ENCODE measurements around the gene COL6A5. TPM values are rescaled to one million over a fixed set of nuclear protein-coding genes. Genes with fewer than 3 reads are reported as not detected.
"Not testable (repeated sequence)": the region's sequence is repeated elsewhere in the genome, so short reads cannot be mapped to it uniquely, and the experiment has no call there.

The COL6A5 gene
- polyA plus RNA-seq, 1 experiment = not detected

DNA sequence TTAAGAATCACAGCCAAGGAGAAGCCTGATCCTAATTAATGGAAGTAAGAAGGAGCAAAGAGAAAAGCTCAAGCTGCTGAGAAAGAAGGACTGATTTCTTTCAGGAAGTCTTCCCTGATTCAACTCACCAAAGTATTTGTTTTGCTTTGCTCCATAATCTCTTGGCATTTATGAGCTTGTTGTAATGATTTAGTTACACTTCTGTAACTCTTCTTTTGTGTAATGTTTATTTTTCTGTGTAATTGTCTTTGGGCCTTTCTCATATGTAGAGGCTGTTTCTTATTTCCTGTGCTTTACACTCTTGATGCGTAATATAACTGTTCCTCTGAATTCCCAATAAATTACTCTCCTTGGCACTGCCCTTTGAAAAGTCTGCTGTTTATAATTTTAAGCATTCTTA, 80.0 kb downstream of the COL6A5 start:
- H3K36me3 ChIP-seq (ENCODE audit: control insufficient read depth, insufficient read depth, low read length) = no peaks in the 10 kb centered on the region
- ChIA-PET POLR2A (no interaction called here), CTCF (no interaction called here)
- H3K27me3 ChIP-seq (ENCODE audit: control insufficient read depth, insufficient read depth, low read length) = no peaks in the 10 kb centered on the region
- TF ChIP-seq, protein P1, sequence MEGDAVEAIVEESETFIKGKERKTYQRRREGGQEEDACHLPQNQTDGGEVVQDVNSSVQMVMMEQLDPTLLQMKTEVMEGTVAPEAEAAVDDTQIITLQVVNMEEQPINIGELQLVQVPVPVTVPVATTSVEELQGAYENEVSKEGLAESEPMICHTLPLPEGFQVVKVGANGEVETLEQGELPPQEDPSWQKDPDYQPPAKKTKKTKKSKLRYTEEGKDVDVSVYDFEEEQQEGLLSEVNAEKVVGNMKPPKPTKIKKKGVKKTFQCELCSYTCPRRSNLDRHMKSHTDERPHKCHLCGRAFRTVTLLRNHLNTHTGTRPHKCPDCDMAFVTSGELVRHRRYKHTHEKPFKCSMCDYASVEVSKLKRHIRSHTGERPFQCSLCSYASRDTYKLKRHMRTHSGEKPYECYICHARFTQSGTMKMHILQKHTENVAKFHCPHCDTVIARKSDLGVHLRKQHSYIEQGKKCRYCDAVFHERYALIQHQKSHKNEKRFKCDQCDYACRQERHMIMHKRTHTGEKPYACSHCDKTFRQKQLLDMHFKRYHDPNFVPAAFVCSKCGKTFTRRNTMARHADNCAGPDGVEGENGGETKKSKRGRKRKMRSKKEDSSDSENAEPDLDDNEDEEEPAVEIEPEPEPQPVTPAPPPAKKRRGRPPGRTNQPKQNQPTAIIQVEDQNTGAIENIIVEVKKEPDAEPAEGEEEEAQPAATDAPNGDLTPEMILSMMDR (IDR thresholded peaks at IDR 0.05; ENCODE audit: insufficient read depth, low read depth, low read length) = no peak
- no peak overlapping the region for H3K4me3 ChIP-seq (ENCODE audit: low read depth, low read length)
- peak; percentile 1 for DNase-seq (ENCODE audit: low read depth)

DNA sequence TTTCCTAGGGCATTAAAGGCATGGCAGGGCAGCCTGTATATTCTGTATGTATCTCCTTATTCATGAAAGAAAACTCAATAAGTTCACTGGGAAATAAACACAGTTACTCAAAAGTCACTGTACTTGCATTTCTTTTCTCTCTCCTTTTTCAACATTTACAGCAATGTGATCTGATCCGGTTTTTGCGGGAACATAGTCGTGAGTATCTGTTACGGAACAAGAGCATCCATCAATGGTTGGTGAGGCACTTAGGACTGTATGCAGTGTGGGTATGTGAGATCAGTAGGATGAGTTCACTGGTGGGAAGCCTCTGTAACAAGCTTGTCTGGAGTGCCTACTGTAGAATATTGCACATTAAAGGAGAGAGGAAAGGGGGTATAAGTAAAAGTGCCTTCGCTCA, 80.7 kb downstream of the COL6A5 start:
- no peak for DNase-seq (ENCODE audit: low read depth)
- ChIA-PET CTCF (no interaction called here), POLR2A (no interaction called here)
- H3K36me3 ChIP-seq (ENCODE audit: control insufficient read depth, insufficient read depth, low read length) = no peaks in the 10 kb centered on the region
- H3K27me3 ChIP-seq (ENCODE audit: control insufficient read depth, insufficient read depth, low read length) = no peaks in the 10 kb centered on the region
- H3K4me3 ChIP-seq (ENCODE audit: low read depth, low read length) = no peak overlapping the region
- TF ChIP-seq, protein P1 (IDR thresholded peaks at IDR 0.05; ENCODE audit: insufficient read depth, low read depth, low read length) = no peak

DNA sequence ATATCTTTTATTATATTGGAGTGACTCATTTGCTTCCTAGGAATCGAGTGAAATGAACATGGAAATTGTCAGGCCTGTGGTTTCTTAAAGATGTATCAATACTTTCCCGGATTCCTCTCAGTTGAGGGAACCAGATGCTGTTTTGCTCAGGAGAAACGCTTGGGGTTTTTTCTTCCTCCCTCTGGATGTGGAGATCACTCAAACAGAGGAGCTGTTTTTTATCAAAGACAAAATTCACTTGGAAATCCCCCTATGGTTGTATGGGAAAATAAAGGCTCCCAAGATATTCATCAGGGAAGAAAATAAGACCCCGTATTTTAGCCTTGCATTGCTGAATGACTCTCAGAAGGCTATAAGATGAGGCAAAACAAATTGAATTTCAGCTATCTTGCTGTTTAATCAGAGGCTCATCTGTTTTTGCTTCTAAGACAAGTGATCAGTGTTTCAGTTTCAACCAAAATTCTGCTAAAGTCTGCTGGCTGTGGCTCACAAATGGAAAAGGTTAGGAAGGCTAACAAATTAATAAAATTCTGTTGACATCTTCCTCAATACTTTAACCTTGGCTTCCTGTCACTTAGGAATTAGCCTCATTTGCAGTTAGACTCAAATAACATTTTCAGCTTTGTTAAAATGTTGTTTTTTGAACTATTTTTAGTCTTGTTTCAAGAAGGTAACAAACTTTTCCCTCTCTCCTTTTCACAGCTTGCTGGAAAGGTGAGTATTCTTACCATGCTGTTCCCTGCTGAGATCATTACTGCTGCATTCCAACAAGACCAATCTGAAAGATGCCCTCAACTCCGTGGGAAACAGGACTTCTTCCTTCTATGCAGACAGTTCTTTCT, 83.6 kb downstream of the COL6A5 start:
- H3K4me3 ChIP-seq (ENCODE audit: low read depth, low read length) = no peak overlapping the region
- H3K36me3 ChIP-seq (ENCODE audit: control insufficient read depth, insufficient read depth, low read length) = no peaks in the 10 kb centered on the region
- TF ChIP-seq, protein P1 (IDR thresholded peaks at IDR 0.05; ENCODE audit: insufficient read depth, low read depth, low read length) = no peak
- ChIA-PET CTCF (no interaction called here), POLR2A (no interaction called here)
- no peaks in the 10 kb centered on the region for H3K27me3 ChIP-seq (ENCODE audit: control insufficient read depth, insufficient read depth, low read length)
- no peak for DNase-seq (ENCODE audit: low read depth)

DNA sequence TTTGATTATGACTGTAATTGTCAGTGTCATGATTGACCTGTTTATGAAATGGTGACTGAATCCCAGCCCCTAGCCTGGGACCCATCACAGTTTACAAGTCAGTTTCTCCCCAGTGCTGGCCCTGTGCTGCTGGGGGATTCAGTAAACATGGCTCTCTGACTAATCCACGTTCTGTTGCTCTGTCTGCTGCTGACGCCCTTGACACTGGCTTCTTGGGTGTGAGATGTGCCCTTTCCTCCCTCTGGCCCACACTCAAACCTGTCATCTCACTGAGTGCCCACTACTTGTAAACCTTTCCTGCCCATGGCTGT, 84.2 kb downstream of the COL6A5 start:
- CTCF ChIA-PET = no interaction called here
- Histone ChIP-seq H3K4me3 (ENCODE audit: low read depth, low read length) (no peak overlapping the region), H3K27me3 (ENCODE audit: control insufficient read depth, insufficient read depth, low read length) (no peaks in the 10 kb centered on the region), H3K36me3 (ENCODE audit: control insufficient read depth, insufficient read depth, low read length) (no peaks in the 10 kb centered on the region)
- TF ChIP-seq, protein P1 (IDR thresholded peaks at IDR 0.05; ENCODE audit: insufficient read depth, low read depth, low read length) = no peak
- DNase-seq (ENCODE audit: low read depth) = no peak
- POLR2A ChIA-PET = no interaction called here

DNA sequence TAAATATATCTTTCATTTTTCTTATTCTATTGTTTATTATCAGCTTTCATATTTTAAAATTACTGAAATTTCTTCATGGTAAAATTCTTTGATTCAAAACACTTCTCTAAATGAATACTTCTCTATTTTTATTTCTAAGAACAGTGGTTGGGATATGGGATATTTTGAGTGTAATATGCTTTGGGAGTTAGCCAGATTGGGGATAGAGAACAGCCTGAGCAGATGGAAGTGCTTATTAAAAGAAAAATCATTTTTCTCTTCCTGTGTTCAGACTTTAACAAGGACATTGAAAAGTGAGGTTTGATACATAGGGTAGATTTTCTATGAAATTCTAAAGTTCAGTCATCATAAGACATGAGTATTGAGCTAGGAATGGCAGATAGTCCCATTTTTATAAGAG, 84.8 kb downstream of the COL6A5 start:
- no peak for DNase-seq (ENCODE audit: low read depth)
- POLR2A ChIA-PET = no interaction called here
- TF ChIP-seq, protein P1 (IDR thresholded peaks at IDR 0.05; ENCODE audit: insufficient read depth, low read depth, low read length) = no peak
- CTCF ChIA-PET = interaction anchor here (1.3 kb wide), 1 partner anchor 29 kb away, joined by 3 read pairs; no protein-coding TSS in a partner anchor
- H3K4me3 ChIP-seq (ENCODE audit: low read depth, low read length) = no peak overlapping the region
- no peaks in the 10 kb centered on the region for H3K36me3 ChIP-seq (ENCODE audit: control insufficient read depth, insufficient read depth, low read length)
- no peaks in the 10 kb centered on the region for H3K27me3 ChIP-seq (ENCODE audit: control insufficient read depth, insufficient read depth, low read length)

DNA sequence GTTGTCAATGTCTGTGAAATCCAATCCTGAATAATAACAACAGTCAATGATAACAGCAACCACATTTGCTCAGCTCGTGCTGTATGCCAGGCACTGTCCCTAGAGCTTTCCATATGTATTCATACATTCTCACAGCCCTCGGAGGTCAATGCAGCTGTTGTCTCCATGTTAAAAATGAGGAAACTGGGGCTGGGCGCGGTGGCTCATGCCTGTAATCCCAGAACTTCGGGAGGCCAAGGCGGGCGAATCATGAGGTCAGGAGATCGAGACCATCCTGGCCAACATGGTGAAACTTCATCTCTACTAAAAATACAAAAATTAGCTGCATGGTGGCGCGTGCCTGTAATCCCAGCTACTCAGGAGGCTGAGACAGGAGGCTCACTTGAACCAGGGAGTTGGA, 86.6 kb downstream of the COL6A5 start:
- CTCF ChIA-PET; H3K36me3 ChIP-seq (ENCODE audit: control insufficient read depth, insufficient read depth, low read length); DNase-seq (ENCODE audit: low read depth); POLR2A ChIA-PET; H3K27me3 ChIP-seq (ENCODE audit: control insufficient read depth, insufficient read depth, low read length); H3K4me3 ChIP-seq (ENCODE audit: low read depth, low read length): not testable (repeated sequence)
